T-cell (primary cell): ENCODE measurements around the gene TAAR9. TPM values are rescaled to one million over a fixed set of nuclear protein-coding genes. Genes with fewer than 3 reads are reported as not detected.
A peak's percentile ranks its signal among the peaks of the same experiment; 100 is the strongest.

Experiments
- ATAC-seq, 4 experiments: fragments of 200-7000 bp in 3 of 4; fragments of 150-1000 bp in 1 of 4; cut with Tn5 transposase; replicated peaks in 1 of 4; 1 replicate in 3 of 4; 2 replicates in 1 of 4; pipeline ENCODE4 v1.10.0; 2021; ENCODE audit warnings: moderate library complexity in 3 of 4, mild to moderate bottlenecking in 2 of 4, moderate number of reproducible peaks in 1 of 4
- CTCF ChIA-PET, 2 donors: fragments of 300-600 bp; sonication (Branson Sonifier 250); formaldehyde crosslinking; loops; one replicate each; lab custom pipeline; 2022; ENCODE audit warnings: antibody characterized with exemption in 2 of 2; lab: Charles Lee
- POLR2A ChIA-PET, 2 donors: fragments of 300-600 bp; sonication (Branson Sonifier 250); formaldehyde crosslinking; loops; one replicate each; lab custom pipeline; 2022; ENCODE audit warnings: antibody characterized with exemption in 2 of 2; lab: Charles Lee
- DNase-seq, 35 experiments: peaks; one replicate each; pipeline versions ENCODE4 v3.0.0 to v3.0.0-alpha.2; 2013 to 2023
- H3K27ac ChIP-seq: one replicate; pipeline ENCODE4 v1.5.1; 2013; ENCODE audit warnings: low read length
- H3K27me3 ChIP-seq, 2 experiments: replicated peaks in 1 of 2; 1 replicate in 1 of 2; 2 replicates in 1 of 2; pipeline versions ENCODE4 v1.6.1 to v1.7.0; 2013; ENCODE audit warnings: low read length in 1 of 2, mixed read lengths in 1 of 2; ENCODE audit not compliant: control insufficient read depth in 2 of 2, insufficient read depth in 2 of 2; ENCODE audit errors: extremely low read depth in 1 of 2
- H3K36me3 ChIP-seq, 2 donors: 1 replicate in 1 of 2; 2 replicates in 1 of 2; pipeline versions ENCODE4 v1.6.1 to v1.7.0; 2013; ENCODE audit warnings: low read length in 1 of 2; ENCODE audit not compliant: control insufficient read depth in 2 of 2, insufficient read depth in 1 of 2; ENCODE audit errors: extremely low read depth in 1 of 2
- H3K4me1 ChIP-seq, 2 experiments: 1 replicate in 1 of 2; 2 replicates in 1 of 2; pipeline versions ENCODE4 v1.6.1 to v1.7.0; 2013; ENCODE audit warnings: low read length in 2 of 2, mixed read lengths in 1 of 2; ENCODE audit not compliant: insufficient read depth in 2 of 2, control insufficient read depth in 1 of 2; ENCODE audit errors: extremely low read depth in 1 of 2
- H3K4me3 ChIP-seq, 2 donors: 1 replicate in 1 of 2; 2 replicates in 1 of 2; pipeline versions ENCODE4 v1.5.1 to v1.7.0; 2013; ENCODE audit warnings: mild to moderate bottlenecking in 2 of 2, low read length in 1 of 2, moderate library complexity in 1 of 2; ENCODE audit not compliant: control insufficient read depth in 1 of 2; ENCODE audit errors: extremely low read depth in 1 of 2
- H3K9me3 ChIP-seq: 2 replicates; pipeline ENCODE4 v1.7.0; 2013
- H3K27ac Mint-ChIP-seq, 2 donors: one replicate each; pipeline ENCODE4 v1.8.0; 2020 to 2021; ENCODE audit warnings: mild to moderate bottlenecking in 2 of 2, mixed read lengths in 2 of 2
- H3K27me3 Mint-ChIP-seq, 2 donors: one replicate each; pipeline ENCODE4 v1.8.0; 2021 to 2022; ENCODE audit warnings: mixed read lengths in 2 of 2
- H3K36me3 Mint-ChIP-seq: one replicate; pipeline ENCODE4 v1.8.0; 2021; ENCODE audit warnings: mixed read lengths
- H3K4me1 Mint-ChIP-seq, 3 donors: one replicate each; pipeline ENCODE4 v1.8.0; 2020 to 2022; ENCODE audit warnings: mixed read lengths in 3 of 3, mild to moderate bottlenecking in 1 of 3
- H3K4me3 Mint-ChIP-seq, 3 donors: one replicate each; pipeline ENCODE4 v1.8.0; 2020 to 2022; ENCODE audit warnings: mild to moderate bottlenecking in 3 of 3, mixed read lengths in 3 of 3, moderate library complexity in 3 of 3
- H3K9me3 Mint-ChIP-seq, 3 donors: one replicate each; pipeline ENCODE4 v1.8.0; 2020 to 2022; ENCODE audit warnings: mixed read lengths in 3 of 3
- WGBS: methylation state at CpG from one replicate; pipeline ENCODE4 v1.1.5; 2013; ENCODE audit warnings: missing lambda C conversion rate; ENCODE audit not compliant: insufficient coverage; 5-methylcytosine and 5-hydroxymethylcytosine counted together
- total RNA-seq, 35 experiments: library from RNA in 6 of 35; stranded (reverse) in 6 of 35; fragments of 120-200 nt in 1 of 35; gene quantifications; one replicate each; pipeline versions ENCODE4 v1.2.1 to v1.2.4 and lab custom pipeline; 2013 to 2026

Gene TAAR9
- total RNA-seq, 5 donors from 2014 or later (not counting 1 experiment from before 2014, with no cell fraction given): not detected

- peaks cover 9% of the 10 kb centered on the region for H3K36me3 Mint-ChIP-seq
- peak within 1 kb of the TSS; percentile 76 to 83 for H3K4me3 ChIP-seq
- peak; percentile 94 to 95 (median 95) for ATAC-seq
- H3K27ac Mint-ChIP-seq: peak within 1 kb of the TSS; percentile 86 to 93
- H3K9me3 ChIP-seq: no peaks in the 10 kb centered on the region
- under 1% methylated on average over 56 of the region's 67 CpGs for WGBS
- DNase-seq: peak; percentile 73 to 87 (median 81)
- no peaks in the 10 kb centered on the region for H3K27me3 Mint-ChIP-seq
- H3K4me1 Mint-ChIP-seq: peaks cover 37 to 45% (median 43%) of the 10 kb centered on the region in 3 donors
- no peaks in the 10 kb centered on the region for H3K9me3 Mint-ChIP-seq
- POLR2A ChIA-PET: no interaction called here
- no peaks in the 10 kb centered on the region for H3K27me3 ChIP-seq
- peaks cover 4 to 13% of the 10 kb centered on the region in 2 experiments for H3K4me1 ChIP-seq
- H3K27ac ChIP-seq: peak within 1 kb of the TSS; percentile 2
- CTCF ChIA-PET: interaction anchor here (0.8 to 1.7 kb wide), 6 partner anchors 10 to 233 kb away, joined by 3 to 10 read pairs (median 4); no protein-coding TSS in a partner anchor
- H3K36me3 ChIP-seq: peaks cover 0 to 3% of the 10 kb centered on the region in 2 donors
- H3K4me3 Mint-ChIP-seq: peak within 1 kb of the TSS; percentile 91 to 97 (median 93)
Measured at GRCh38 chr6:132512638-132513632, 25.1 kb upstream of the TAAR9 start, which contains the start of gene STX7. Gene STX7, minus strand, starts transcription at chr6:132513116. Its CDS starts 9,586 bp downstream, at chr6:132503530.

- ATAC-seq (no peak), DNase-seq (no peak)
- no peaks in the 10 kb centered on the region for H3K27me3 Mint-ChIP-seq
- H3K27ac Mint-ChIP-seq: peak overlapping the region in 1 of 2 donors; percentile 41
- H3K27ac ChIP-seq: no peak overlapping the region
- peaks cover 4 to 13% of the 10 kb centered on the region in 2 experiments for H3K4me1 ChIP-seq
- H3K4me3 Mint-ChIP-seq: peak overlapping the region; percentile 91 to 97 (median 93)
- no peaks in the 10 kb centered on the region for H3K27me3 ChIP-seq
- peaks cover 26 to 35% (median 33%) of the 10 kb centered on the region in 3 donors for H3K4me1 Mint-ChIP-seq
- no peaks in the 10 kb centered on the region for H3K9me3 Mint-ChIP-seq
- WGBS: 40% methylated on average over 2 of the region's 3 CpGs
- H3K36me3 ChIP-seq: no peaks in the 10 kb centered on the region
- POLR2A ChIA-PET: no interaction called here
- CTCF ChIA-PET: interaction anchor here (1.1 to 1.7 kb wide), 3 partner anchors 15 to 234 kb away, joined by 3 to 10 read pairs (median 7); no protein-coding TSS in a partner anchor
- H3K36me3 Mint-ChIP-seq: no peaks in the 10 kb centered on the region
- H3K9me3 ChIP-seq: no peaks in the 10 kb centered on the region
- H3K4me3 ChIP-seq: no peak overlapping the region
Measured at GRCh38 chr6:132513831-132514545, 24.1 kb upstream of the TAAR9 start.

DNA sequence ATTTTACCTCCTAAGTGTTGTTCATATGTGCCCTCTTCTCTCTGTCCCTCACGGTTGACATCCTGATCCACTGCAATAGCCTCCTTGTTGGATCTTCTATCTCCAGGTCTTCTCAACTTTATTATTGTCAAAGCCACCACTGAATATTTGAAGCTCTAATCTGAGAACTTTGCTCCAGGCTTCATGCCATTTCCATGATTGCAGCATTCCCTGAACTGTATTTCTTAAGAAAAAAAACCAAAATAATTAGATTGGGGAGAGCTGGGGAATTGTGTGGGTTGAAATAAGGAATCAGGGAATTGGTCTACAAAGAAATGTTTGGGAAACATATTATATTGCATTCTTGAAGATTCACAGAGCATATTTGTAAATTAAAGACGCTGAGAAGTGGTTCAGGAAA is 22.7 kb upstream of the TAAR9 start:
- no peaks in the 10 kb centered on the region for H3K27me3 ChIP-seq
- H3K27ac ChIP-seq: no peak overlapping the region
- CTCF ChIA-PET: interaction anchor here in 1 of 2 donors (1.1 kb wide), 1 partner anchor 8 kb away, joined by 3 read pairs; no protein-coding TSS in a partner anchor
- ATAC-seq: no peak
- H3K27ac Mint-ChIP-seq: no peak overlapping the region
- WGBS: 0% methylated on average over 1 of the region's 2 CpGs
- no peak for DNase-seq
- H3K36me3 Mint-ChIP-seq: no peaks in the 10 kb centered on the region
- peaks cover 4 to 13% of the 10 kb centered on the region in 2 experiments for H3K4me1 ChIP-seq
- no peak overlapping the region for H3K4me3 Mint-ChIP-seq
- no peaks in the 10 kb centered on the region for H3K9me3 Mint-ChIP-seq
- H3K4me1 Mint-ChIP-seq: peaks cover 22 to 30% (median 30%) of the 10 kb centered on the region in 3 donors
- H3K27me3 Mint-ChIP-seq: peaks cover 0 to 6% of the 10 kb centered on the region in 2 donors
- no peaks in the 10 kb centered on the region for H3K9me3 ChIP-seq
- POLR2A ChIA-PET: no interaction called here
- no peaks in the 10 kb centered on the region for H3K36me3 ChIP-seq
- no peak overlapping the region for H3K4me3 ChIP-seq

- no peak for ATAC-seq
- Mint-ChIP-seq H3K27me3 (peaks cover 16 to 34% of the 10 kb centered on the region in 2 donors), H3K4me3 (no peak overlapping the region), H3K9me3 (no peaks in the 10 kb centered on the region), H3K4me1 (no peaks in the 10 kb centered on the region), H3K27ac (no peak overlapping the region), H3K36me3 (no peaks in the 10 kb centered on the region)
- CTCF ChIA-PET: no interaction called here
- Histone ChIP-seq H3K4me1 (no peaks in the 10 kb centered on the region), H3K27ac (no peak overlapping the region), H3K27me3 (peaks cover 0 to 3% of the 10 kb centered on the region in 2 experiments), H3K9me3 (no peaks in the 10 kb centered on the region), H3K4me3 (no peak overlapping the region), H3K36me3 (no peaks in the 10 kb centered on the region)
- POLR2A ChIA-PET: no interaction called here
- no peak for DNase-seq
- no CpG with 5 or more reads among the region's 2 CpGs for WGBS
Measured at GRCh38 chr6:132520953-132521352, 17.1 kb upstream of the TAAR9 start.

DNA sequence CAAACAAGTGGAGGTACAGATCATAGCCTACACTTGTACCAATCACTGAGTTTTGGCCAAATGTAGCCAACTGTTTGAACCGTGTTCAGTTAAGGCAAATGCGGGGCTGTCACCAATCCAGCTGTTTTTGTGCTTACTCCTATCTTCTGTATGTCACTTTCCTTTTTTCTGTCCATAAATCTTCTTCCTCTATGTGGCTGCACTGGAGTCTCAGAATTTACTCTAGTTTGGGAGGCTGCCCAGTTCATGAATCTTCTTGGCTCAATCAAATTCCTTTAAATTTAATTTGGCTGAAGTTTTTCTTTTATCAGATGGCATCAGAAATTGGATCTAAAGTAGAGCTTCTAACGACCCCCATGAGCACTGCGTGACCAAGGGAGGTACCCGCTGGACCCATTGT is 13.4 kb upstream of the TAAR9 start:
- peaks cover 21 to 44% of the 10 kb centered on the region in 2 donors for H3K27me3 Mint-ChIP-seq
- no peaks in the 10 kb centered on the region for H3K9me3 ChIP-seq
- POLR2A ChIA-PET: no interaction called here
- no peaks in the 10 kb centered on the region for H3K36me3 ChIP-seq
- no peaks in the 10 kb centered on the region for H3K4me1 ChIP-seq
- H3K4me3 Mint-ChIP-seq: no peak overlapping the region
- DNase-seq: no peak
- no peak overlapping the region for H3K27ac ChIP-seq
- no peaks in the 10 kb centered on the region for H3K36me3 Mint-ChIP-seq
- H3K27ac Mint-ChIP-seq: no peak overlapping the region
- H3K9me3 Mint-ChIP-seq: no peaks in the 10 kb centered on the region
- H3K4me1 Mint-ChIP-seq: no peaks in the 10 kb centered on the region
- peaks cover 0 to 5% of the 10 kb centered on the region in 2 experiments for H3K27me3 ChIP-seq
- ATAC-seq: no peak
- no peak overlapping the region for H3K4me3 ChIP-seq
- CTCF ChIA-PET: no interaction called here
- WGBS: 85% methylated on average over 5 of the region's 5 CpGs

DNA sequence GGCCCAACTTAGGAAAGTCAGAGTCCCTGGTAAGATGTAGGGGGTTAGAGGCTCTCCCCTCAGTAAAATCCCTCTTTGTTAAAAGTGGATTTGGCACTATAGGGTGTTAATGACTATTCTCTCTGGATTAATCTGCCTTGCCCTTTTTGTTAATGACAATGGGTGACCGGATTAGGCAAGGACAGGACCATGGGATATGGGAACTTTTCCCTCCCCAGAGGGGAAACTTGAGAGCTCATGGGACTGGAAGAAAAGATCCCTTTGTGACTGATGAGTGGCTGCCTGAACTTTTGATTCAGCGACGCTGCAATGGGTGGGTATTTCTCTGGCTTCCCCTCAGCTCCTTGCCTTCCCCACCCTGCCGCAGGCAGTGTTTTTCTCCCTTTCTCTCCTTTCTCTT is 12.2 kb upstream of the TAAR9 start:
- ChIA-PET CTCF (no interaction called here), POLR2A (no interaction called here)
- WGBS: 0% methylated on average over 1 of the region's 4 CpGs
- no peaks in the 10 kb centered on the region for H3K9me3 Mint-ChIP-seq
- H3K27ac Mint-ChIP-seq: no peak overlapping the region
- peaks cover 0 to 9% of the 10 kb centered on the region in 2 experiments for H3K27me3 ChIP-seq
- H3K27ac ChIP-seq: no peak overlapping the region
- H3K4me1 Mint-ChIP-seq: peaks cover 0 to 2% (median 2%) of the 10 kb centered on the region in 3 donors
- H3K4me1 ChIP-seq: no peaks in the 10 kb centered on the region
- no peak for ATAC-seq
- H3K4me3 ChIP-seq: no peak overlapping the region
- no peak overlapping the region for H3K4me3 Mint-ChIP-seq
- no peaks in the 10 kb centered on the region for H3K9me3 ChIP-seq
- H3K27me3 Mint-ChIP-seq: peaks cover 21 to 44% of the 10 kb centered on the region in 2 donors
- H3K36me3 ChIP-seq: no peaks in the 10 kb centered on the region
- no peak for DNase-seq
- no peaks in the 10 kb centered on the region for H3K36me3 Mint-ChIP-seq
